CD4-positive, alpha-beta T cell treated with Interleukin-17A for 1 hour (primary cell): Measurements from ENCODE around the gene ELOVL1.

Experiments
- DNase-seq: peaks from one replicate; pipeline ENCODE4 v3.0.0-alpha.2; 2020

ELOVL1 gene

DNA sequence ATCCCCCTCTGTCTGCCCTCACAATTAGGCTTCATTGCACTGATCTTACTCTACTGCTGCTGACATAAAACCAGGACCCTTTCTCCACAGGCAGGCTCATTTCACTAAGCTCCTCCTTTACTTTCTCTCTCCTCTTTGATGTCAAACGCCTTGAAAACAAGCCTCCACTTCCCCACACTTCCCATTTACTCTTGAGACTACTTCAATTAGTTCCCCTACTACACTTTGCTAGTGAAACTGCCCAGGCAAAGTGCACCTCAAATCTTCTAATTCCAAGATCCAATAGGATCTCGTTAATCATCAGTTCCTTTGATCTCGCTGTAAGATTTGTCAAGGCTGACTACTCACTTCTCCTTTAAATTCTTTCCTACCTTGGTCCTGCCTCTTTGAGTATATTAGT, 14.9 kb downstream of the ELOVL1 start:
- no peak for DNase-seq

DNA sequence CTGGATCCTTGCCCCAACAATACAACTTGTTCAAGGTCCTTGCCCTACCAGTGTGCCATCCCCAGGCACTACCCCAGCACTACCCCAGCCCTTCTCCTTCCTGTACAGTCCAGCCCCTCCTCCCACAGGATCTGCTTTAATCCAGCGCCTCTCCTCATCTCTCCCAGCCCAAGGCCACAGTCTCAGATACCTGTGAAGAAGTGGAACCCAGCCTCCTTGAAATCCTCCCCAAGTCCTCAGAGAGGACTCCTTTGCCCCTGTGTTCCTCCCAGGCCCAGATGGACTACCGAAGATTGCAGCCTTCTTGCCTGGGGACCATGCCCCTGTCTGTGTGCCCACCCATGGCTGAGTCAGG, 15.5 kb downstream of the ELOVL1 start:
- no peak for DNase-seq

DNA sequence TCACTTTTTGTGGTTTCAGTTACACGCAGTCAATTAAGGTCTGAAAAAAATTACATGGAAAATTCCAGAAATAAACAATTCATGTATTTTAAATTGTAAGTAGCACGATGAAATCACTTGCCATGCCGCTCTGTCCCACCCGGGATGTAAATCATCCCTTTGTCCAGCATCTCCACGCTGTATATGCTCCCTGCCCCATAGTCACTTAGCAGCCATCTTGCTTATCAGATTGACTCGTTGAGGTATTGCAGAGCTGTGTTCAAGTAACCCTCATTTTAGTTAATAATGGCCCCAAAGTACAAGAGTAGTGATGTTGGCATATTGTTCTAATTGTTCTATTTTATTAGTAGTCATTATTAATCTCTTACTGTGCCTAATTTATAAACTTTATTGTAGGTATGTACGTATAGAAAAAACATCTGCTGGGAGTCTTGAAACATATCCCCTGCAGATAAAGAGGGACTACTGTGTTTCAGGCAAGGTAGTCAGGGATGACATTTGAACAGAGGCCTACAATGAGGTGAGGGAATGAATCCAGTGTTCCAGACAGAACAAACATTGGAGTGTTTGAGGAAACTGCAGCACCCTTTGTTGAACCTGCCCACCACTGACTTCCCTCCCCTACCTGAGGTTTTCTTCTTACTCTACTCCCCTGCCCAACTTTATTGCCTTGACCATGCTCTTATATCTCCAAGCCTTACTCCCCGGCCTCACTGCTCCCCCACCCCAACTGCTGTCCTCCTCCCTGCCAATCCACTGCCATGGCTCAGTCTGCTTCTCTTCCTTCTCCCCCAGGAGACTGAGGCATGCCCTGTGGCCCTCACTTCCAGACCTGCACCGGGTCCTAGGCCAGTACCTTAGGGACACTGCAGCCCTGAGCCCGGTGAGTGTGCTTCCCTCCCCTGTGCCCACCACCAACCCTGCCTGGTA, 16.1 kb downstream of the ELOVL1 start:
- DNase-seq: no peak

DNA sequence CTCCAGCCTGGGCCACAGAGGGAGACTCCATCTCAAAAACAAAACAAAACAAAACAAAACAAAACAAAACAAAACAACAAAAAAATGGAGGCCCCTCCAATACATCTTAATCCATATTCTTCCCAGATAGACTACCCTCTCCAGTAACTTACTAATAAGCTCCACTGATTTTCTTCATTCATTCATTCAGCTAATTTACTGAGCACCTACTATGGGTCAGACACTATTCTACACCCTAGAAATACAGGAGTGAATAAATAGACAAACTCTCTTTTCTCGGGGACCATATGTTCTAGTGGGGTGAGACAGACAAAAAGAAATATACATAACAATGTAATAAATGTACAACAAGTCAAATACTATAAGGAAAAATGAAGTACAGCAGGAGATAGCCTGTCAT, 16.8 kb downstream of the ELOVL1 start:
- DNase-seq: no peak

DNA sequence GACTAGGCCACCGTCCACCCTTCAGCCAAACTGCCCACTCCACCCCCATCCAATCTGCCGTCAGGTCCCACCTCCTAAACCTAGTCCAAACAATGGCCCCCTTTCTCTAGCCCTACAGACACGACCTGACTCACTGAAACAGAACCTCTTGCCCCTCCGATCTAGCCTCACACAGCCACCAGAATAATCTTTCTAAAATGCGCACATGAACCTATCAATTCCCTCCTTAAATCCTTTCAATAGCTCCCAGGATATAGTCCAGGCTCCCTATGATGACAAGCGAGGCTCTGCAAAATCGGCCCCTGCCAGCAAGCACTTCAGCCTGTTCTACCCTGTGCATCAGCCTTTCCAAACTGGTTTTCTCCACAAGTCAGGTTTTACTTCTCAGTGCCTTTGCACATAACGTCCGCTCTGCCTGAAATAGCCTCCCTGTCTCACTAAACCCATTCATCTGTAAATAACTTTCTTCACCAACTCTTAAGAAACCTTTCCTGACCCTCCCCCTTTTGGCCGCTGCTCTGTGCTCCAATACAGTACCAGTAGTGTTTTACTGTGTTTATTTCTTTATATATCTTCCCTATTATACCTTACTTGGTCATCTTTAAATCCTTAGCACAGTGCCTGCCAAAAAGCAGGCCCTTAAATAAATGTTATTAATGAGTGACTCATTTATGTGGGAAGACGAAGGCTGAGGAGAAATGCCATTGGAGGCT, 18.1 kb downstream of the ELOVL1 start:
- DNase-seq: no peak

DNA sequence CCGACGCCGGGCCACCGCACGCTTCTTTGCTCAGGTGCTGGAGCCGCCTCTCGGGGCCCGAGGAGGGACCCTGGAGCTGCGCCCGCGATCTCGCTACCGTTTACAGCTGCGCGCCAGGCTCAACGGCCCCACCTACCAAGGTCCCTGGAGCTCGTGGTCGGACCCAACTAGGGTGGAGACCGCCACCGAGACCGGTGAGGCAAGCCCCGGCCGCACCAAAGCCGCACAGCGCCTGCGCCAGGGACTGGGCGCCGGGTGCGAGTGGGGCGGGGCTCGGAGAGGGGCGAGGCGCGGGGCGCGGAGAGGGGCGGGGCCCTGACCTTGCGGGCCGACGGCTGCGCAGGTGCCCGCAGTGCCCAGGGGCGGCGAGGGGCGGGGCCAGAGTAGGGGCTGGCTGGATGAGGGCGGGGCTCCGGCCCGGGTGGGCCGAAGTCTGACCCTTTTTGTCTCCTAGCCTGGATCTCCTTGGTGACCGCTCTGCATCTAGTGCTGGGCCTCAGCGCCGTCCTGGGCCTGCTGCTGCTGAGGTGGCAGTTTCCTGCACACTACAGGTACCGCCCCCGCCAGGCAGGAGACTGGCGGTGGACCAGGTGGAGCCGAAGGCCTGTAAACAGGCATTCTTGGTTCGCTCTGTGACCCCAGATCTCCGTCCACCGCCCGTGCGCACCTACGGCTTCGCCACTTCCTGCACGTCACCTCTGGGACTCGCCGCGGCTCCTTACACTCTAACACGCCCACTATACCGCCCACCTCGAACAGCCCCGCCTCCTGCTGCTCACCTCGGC, 18.8 kb downstream of the ELOVL1 start:
- peak; percentile 87 for DNase-seq

DNA sequence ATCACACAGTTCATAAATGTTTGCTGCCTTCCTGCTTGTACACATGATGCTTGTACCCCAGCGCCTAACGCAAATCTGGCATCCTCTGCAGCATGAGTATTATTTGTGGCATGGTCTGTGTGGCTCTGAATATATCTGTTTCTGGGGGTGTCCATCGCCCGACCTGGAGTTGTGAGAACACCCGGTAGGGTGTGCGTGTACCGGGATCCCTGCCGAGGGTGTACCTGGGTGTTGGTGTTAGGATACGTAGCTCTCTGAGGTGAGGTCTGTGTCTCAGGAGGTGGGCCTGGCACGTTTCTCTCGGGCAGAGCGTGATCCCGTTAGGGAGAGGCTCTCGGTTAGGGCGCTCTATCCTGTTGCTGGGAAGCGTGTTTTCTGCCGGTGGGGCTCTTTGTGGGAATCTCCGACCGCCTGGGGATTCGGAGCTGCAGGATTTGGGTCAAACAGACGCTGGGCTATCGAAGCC, 19.4 kb downstream of the ELOVL1 start:
- no peak for DNase-seq

DNA sequence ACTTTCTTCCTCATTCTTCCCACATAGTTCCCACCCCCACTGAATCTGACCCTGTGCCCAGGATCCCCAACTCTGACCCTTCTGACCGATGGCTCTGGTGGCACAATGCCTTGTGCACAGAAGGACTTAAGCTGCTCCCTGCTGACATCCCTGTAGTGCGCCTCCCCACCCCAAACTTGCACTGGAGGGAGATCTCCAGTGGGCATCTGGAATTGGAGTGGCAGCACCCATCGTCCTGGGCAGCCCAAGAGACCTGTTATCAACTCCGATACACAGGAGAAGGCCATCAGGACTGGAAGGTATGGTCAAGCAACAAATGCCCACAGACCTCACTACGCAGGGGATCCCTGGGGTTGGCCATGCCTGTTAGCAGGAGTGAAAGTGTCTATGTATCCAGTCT, 21.2 kb downstream of the ELOVL1 start:
- no peak for DNase-seq

DNA sequence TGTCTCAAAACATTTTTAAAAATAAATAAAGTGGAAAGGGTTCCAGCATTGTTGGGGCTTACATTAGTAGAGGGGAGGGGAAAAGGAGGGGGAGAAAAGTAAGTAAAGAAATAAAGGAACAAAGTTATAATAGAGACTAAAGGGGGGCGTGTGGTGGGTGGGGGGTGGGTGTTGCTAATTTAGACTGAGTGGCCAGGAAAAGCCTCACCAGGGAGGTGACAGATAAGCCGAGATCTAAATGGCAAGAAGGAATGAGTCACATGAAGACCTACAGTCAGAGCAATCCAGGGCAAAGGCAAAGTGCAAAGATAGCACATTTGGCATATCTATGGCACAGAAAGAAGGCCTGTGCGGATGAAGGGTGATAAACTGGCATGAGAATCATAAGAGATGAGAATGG, 22.7 kb downstream of the ELOVL1 start:
- no peak for DNase-seq

DNA sequence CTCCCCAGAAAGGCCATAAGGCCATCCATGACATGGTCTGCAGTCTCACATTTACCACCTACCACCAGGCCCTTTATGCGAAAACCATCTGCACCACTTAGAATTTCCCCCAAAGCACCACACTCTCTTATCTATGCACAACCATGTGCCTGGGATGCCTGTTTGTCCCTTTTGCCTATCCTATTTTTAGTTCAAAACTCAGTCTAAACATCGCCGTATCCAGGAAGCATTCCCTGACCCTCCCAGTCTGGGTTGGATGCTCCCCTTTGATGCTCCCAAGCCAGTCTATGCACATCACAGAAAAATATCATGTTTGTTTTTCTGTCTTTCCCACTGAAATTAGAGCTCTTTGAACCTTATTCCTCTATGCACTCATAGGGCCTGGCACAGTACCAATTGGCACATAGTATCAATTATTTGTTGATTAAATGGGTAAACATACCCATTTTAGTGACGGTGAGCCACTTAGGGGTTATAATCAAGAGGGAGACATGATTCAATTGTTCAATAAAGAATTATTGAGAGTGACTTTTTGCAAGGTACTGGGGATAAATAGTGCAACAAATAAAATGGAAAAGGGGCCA, 23.5 kb downstream of the ELOVL1 start:
- DNase-seq: no peak

DNA sequence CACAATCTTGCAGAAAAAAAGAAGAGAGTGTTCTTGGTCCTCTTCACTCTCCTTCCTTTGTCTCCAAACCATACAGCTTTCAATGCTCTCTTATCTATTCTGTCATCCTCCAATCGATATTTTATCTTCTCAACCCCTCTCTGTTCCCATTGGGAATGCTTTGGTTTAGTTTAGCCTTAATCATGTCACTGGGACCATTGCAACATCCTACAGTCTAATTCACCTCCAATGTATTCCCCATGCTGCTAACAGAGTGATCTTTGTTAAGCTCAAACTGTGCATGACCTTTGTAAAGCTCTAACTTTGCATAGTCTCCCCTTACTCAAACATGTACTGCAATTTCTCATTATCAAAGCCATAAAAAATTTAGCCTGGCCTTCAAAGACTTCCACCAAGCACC, 27.3 kb downstream of the ELOVL1 start:
- no peak for DNase-seq

DNA sequence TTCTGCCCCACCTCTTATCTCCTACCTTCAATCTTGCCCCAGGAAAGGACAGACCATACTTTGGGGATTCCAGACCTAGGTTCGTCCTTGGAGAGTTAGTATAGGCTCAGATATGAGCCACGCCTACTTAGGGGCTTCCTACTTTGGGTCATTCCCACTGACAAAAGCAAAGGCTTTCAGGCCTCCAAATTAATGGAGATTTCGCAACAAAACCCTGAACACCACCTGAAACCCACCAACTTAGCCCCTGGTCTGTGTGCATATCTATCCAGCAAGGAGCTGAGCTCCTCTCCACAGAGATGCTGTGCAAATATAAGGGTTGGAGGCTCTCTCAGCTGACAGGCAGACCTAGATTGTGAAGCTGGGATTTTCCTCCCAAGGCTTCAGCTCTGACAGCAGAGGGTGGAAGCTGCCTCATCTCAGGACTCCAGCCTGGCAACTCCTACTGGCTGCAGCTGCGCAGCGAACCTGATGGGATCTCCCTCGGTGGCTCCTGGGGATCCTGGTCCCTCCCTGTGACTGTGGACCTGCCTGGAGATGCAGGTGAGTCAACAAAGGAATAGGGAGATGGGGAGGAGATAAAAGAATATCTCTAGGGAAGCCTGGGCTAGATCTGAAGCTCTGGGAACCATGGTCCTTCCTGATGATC, 28.1 kb downstream of the ELOVL1 start:
- DNase-seq: no peak

DNA sequence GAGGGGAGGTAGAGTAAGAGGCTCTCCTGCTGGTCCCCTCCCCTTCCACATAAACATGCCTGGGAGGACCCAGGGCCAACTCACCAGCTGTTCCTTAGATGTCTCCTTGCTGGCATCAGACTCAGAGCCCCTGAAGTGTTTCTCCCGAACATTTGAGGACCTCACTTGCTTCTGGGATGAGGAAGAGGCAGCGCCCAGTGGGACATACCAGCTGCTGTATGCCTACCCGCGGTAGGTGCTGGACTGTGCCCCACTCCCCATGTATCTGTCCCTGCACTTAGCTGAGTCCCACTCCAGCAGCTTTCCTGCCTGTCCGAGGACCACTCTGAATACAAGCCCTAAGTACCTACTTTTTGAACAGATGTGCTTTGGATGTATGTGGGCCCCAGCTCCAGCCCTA, 29.8 kb downstream of the ELOVL1 start:
- no peak for DNase-seq

DNA sequence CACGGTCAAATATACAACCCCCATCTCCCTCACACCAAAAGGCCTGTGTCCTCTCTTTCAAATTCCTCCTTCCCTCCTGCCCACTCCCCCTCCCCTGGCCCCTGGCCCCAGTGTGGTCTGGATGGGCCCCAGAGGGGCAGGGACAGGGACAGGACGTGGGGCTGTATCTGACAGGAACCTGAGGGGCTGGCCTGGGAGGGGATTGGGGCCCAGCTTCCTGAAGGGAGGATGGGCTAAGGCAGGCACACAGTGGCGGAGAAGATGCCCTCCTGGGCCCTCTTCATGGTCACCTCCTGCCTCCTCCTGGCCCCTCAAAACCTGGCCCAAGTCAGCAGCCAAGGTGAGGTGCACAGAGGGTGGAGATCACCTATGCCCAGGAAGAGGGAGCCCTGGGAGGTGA, 30.2 kb downstream of the ELOVL1 start, which contains the start of gene MPL:
Gene MPL (plus strand): TSS at position 231 of the 400 bp plus-strand sequence. CDS start 31 bp downstream, at position 262.
- DNase-seq: no peak

DNA sequence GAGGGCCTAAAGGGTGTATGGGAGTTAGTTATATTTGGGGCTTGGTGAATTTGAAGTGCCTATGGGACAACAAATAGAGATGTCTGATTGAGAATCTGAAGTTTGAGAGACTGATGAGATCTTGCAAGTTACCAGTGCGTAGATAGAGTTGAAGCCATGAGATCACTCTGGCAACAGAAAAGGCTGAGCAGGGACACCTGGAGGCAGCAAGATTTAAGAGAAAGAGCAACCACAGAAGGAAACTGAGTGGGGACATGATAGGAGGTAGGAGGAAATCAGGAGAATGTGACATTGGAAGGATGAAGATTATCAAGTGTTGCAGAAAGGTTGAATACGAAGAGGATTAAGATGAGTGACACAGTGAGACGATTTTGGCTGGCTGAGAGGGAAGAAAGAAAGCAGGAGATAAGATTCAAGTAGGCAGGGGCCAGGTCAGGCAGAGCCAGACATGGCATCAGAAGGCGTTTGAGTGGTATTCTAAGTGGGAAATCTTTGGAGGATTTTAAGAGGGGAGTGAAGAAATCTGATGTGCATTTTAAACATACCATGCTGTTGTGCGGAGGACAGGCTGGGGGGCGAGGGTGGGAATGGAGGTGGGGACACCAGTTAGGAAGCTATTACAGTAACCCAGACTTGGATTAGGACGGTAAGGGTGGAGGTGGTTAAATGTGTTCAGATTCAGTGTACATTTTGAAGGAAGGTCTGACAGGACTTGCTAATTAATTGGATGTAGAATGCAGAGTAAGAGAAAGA, 33.2 kb downstream of the ELOVL1 start:
- DNase-seq: no peak

DNA sequence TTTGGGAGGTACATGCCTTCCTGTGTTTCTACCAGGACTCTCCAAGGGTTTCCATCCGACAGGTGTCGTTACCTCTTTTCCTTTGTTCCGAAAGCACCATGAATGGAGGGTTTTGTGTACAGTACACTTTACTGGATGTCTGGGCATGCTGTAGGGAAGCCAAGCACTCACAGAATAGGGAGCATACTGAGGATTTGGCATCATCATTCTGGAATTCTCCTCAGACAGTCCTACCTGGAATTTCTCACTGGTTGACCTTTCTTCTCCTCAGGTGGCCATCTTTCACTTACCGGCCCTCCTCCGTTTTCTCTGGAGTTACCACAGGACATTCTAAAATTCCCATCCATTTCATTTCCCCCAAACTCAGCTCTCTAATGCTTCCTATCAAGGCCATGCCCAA, 36.1 kb downstream of the ELOVL1 start:
- DNase-seq: no peak

DNA sequence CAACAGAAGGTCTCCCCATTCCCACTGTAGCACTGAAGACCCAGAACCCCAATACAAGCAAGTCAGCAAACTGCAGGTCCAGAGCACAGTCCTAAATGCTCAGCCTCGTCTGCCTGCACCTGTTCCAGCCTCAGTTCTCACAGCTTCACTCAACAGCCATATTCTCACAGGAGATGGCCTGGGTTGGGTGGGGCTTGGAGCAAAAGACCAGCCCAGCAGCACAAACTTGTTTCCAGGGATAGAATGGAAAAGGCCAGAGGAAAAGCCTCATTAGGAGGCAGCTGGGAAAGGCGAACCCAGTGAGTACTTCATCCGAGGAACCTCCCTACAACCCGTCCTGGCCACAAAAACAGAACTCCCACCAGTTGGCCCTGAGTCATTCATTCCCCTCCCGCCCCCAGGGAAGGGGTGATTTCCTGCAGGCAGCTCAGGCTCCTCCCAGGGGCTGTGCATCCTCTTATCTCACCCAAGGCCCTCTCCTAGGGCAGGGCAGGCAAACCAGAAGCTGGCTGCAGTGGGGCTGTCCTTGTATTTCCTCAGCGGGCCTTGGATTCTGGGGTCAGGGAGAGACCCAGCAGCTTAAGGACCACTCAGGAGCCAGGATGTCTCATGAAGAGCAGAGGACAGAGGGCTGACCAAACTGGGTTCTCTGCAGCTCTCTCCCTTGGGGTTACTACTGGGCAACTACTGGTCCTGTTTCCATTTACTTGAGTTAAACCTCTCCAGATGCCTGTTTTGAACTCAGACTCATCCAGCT, 37.6 kb downstream of the ELOVL1 start:
- DNase-seq: no peak

DNA sequence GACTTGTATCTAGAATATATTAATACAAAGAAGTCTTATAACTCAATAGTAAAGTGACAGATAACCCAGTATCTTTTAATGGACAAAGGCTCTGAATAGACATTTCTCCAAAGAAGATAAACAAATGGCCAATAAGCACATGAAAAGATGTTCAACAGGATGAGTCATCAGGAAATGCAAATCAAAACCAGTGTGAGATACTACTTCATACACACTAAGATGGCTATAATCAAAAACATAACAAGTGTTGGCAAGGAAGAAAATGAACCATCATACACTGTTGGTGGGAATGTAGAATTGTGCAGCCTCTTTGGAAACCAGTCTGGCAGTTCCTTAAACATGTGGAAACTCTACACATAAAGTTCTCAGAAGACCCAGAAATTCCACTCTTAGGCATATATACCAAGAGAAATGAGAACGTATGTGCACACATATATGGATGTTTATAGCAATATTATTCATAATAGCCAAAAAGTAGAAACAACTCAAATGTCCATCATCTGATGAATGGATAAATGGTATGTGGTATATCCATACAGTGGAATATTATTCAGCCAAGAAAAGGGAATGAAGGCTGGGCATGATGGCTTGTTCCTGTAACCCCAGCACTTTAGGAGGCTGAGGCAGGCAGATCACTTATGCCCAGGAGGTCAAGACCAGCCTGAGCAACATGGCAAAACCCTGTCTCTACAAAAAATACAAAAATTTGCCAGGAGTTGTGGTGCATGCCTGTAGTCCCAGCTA, 40.1 kb downstream of the ELOVL1 start:
- no peak for DNase-seq

DNA sequence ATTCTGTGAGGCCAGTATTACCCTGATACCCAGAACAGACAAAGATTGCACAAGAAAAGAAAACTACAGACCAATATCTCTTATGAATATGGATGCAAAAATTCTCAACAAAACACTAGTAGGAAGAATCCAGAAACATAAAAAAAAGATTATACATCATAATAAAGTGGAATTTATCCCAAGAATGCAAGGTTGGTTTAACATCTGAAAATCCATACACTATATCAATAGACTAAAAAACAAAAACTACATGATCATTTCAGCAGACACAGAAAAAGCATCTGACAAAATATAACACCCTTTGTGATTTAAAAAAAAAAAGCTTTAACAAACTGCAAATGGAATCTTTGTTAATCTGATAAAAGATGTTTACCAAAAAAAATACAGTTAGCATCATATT, 42.4 kb downstream of the ELOVL1 start:
- DNase-seq: no peak

DNA sequence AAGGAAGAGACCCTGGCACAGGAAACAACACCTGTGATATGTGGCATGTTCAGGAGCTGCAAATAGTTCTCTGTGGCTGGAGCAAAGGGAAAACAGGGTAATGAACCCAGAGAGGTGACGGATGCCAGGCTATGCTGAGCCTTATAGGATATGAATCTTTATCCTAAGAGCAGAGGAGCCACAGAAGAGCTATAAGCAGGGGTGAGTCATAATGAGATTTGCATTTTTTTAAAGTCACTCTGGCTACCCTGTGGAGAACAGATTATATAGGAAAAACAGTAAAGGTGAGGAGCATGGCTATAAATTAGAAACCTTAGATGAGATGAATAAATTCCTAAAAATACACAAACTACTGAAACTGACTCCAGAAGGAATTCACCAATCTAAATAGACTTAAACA, 43.0 kb downstream of the ELOVL1 start:
- no peak for DNase-seq
